OCI-LY3 (cell line): ENCODE results near the gene ST6GALNAC1.

Experiments used
- H2AFZ ChIP-seq: fragments of 200-600, 300-600 bp; shearing (Covaris generic); 2 replicates; pipeline ENCODE4 v1.6.0; 2014; ENCODE audit warnings: antibody characterized with exemption, low read depth, low read length
- H3K27ac ChIP-seq: fragments of 200-600, 300-600 bp; sonication (generic); 2 replicates; pipeline ENCODE4 v1.5.1; 2014; ENCODE audit warnings: mild to moderate bottlenecking, low read length, moderate library complexity, mixed read lengths
- H3K27me3 ChIP-seq: fragments of 200-600, 300-600 bp; sonication (generic); 2 replicates; pipeline ENCODE4 v1.6.1; 2014; ENCODE audit warnings: low read depth, low read length, mixed read lengths
- H3K36me3 ChIP-seq: fragments of 200-600, 300-600 bp; sonication (generic); replicated peaks from 2 replicates; pipeline ENCODE3; 2014; ENCODE audit warnings: low read depth, low read length, mixed read lengths
- H3K4me1 ChIP-seq: fragments of 300-600, 200-600 bp; sonication (generic); 2 replicates; pipeline ENCODE4 v1.6.1; 2014; ENCODE audit warnings: low read length, mixed read lengths
- H3K4me2 ChIP-seq: fragments of 200-600, 300-600 bp; sonication (generic); 2 replicates; pipeline ENCODE4 v1.6.1; 2014; ENCODE audit warnings: low read length, mixed read lengths
- H3K4me3 ChIP-seq: fragments of 300-600, 200-600 bp; sonication (generic); 2 replicates; pipeline ENCODE4 v1.5.1; 2014; ENCODE audit warnings: antibody characterized with exemption, mild to moderate bottlenecking, low read length, moderate library complexity
- H3K79me2 ChIP-seq: fragments of 300-600, 200-600 bp; shearing (Covaris generic); 2 replicates; pipeline ENCODE4 v1.6.1; 2014; ENCODE audit warnings: mild to moderate bottlenecking, low read length, mixed read lengths
- H3K9ac ChIP-seq: fragments of 300-600, 200-600 bp; shearing (Covaris generic); 2 replicates; pipeline ENCODE4 v1.6.0; 2014; ENCODE audit warnings: mild to moderate bottlenecking, low read length, moderate library complexity
- H3K9me3 ChIP-seq: fragments of 200-600, 300-600 bp; shearing (Covaris generic); 2 replicates; pipeline ENCODE4 v1.6.1; 2014; ENCODE audit warnings: low read length, mixed read lengths; ENCODE audit not compliant: insufficient read depth
- H4K20me1 ChIP-seq: fragments of 200-600, 300-600 bp; sonication (generic); 2 replicates; pipeline ENCODE4 v1.6.1; 2016; ENCODE audit warnings: low read length, mixed read lengths; ENCODE audit not compliant: insufficient read depth
- EZH2phosphoT487 ChIP-seq: fragments of 200-600 bp; shearing (Covaris generic); IDR thresholded peaks from 2 replicates; pipeline ENCODE4 v1.6.1; 2018; ENCODE audit warnings: antibody characterized with exemption, mixed run types, low read depth
- TF ChIP-seq, protein P1 (sequence below): fragments of 200-600, 300-600 bp; sonication (generic); IDR thresholded peaks from 2 replicates; pipeline ENCODE4 v1.5.1; 2014; ENCODE audit warnings: antibody characterized with exemption, low read length, low read depth

Gene ST6GALNAC1

DNA sequence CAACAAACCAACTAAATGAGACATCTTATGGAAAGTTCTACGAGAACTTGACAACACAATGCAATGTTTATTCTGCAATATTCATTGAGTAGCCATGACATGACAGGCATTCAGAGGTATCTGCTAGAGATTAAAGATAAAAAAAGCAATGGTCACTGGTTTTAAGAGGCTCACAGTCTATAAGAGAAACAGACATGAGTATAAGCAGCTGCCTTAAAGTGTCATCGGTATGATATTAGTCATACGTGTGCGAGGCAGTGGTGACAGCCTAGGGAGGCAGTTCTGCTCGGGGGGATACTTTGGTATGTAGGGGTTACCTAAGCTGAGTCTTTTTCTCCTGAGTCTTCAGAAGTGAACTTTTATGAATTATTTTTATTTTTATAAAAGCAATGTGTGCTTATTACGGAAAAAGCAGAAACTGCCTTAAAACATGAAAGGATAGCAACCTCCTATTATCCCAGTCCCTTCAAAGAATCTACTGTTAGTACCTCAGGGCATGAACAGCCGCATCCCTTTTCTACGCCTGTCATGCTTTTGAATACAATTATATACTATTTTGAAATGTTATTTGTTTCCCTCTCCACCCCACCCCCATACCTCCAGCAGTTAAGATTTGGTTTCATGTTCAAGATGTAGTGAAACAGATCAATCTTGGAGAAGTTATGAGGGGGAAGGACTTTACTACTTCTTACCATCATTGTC is 7.7 kb downstream of the ST6GALNAC1 start:
- H3K4me1 ChIP-seq: peaks cover 7% of the 10 kb centered on the region
- H3K79me2 ChIP-seq: no peaks in the 10 kb centered on the region
- no peak overlapping the region for H3K4me3 ChIP-seq
- peaks cover 32% of the 10 kb centered on the region for H3K27me3 ChIP-seq
- no peak overlapping the region for H3K9ac ChIP-seq
- TF ChIP-seq EZH2phosphoT487: no peak
- TF ChIP-seq, protein P1, sequence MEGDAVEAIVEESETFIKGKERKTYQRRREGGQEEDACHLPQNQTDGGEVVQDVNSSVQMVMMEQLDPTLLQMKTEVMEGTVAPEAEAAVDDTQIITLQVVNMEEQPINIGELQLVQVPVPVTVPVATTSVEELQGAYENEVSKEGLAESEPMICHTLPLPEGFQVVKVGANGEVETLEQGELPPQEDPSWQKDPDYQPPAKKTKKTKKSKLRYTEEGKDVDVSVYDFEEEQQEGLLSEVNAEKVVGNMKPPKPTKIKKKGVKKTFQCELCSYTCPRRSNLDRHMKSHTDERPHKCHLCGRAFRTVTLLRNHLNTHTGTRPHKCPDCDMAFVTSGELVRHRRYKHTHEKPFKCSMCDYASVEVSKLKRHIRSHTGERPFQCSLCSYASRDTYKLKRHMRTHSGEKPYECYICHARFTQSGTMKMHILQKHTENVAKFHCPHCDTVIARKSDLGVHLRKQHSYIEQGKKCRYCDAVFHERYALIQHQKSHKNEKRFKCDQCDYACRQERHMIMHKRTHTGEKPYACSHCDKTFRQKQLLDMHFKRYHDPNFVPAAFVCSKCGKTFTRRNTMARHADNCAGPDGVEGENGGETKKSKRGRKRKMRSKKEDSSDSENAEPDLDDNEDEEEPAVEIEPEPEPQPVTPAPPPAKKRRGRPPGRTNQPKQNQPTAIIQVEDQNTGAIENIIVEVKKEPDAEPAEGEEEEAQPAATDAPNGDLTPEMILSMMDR: no peak
- no peaks in the 10 kb centered on the region for H3K36me3 ChIP-seq
- H2AFZ ChIP-seq: no peak overlapping the region
- no peaks in the 10 kb centered on the region for H4K20me1 ChIP-seq
- no peak overlapping the region for H3K27ac ChIP-seq
- no peak overlapping the region for H3K4me2 ChIP-seq
- H3K9me3 ChIP-seq: no peaks in the 10 kb centered on the region

- Histone ChIP-seq H4K20me1 (no peaks in the 10 kb centered on the region), H3K27me3 (peaks cover 32% of the 10 kb centered on the region), H3K9me3 (no peaks in the 10 kb centered on the region), H3K36me3 (no peaks in the 10 kb centered on the region), H3K79me2 (no peaks in the 10 kb centered on the region), H3K4me1 (no peaks in the 10 kb centered on the region), H3K27ac (no peak overlapping the region), H3K9ac (no peak overlapping the region), H3K4me3 (no peak overlapping the region), H3K4me2 (no peak overlapping the region), H2AFZ (no peak overlapping the region)
- no peak for TF ChIP-seq EZH2phosphoT487
- TF ChIP-seq, protein P1: no peak
These were observed 8.5 kb downstream of the ST6GALNAC1 start for GRCh38 chr17:76635039-76635438.

GRCh38 chr17:76633628-76634328 is 9.8 kb downstream of the ST6GALNAC1 start:
- H2AFZ ChIP-seq: no peak overlapping the region

More at GRCh38 chr17:76633628-76634328, 9.8 kb downstream of the ST6GALNAC1 start:
- H3K9ac ChIP-seq: no peak overlapping the region
- no peak overlapping the region for H3K4me3 ChIP-seq
- H3K79me2 ChIP-seq: no peaks in the 10 kb centered on the region
- H3K9me3 ChIP-seq: no peaks in the 10 kb centered on the region
- peaks cover 29% of the 10 kb centered on the region for H3K27me3 ChIP-seq
- H3K4me1 ChIP-seq: no peaks in the 10 kb centered on the region
- no peaks in the 10 kb centered on the region for H4K20me1 ChIP-seq
- H3K4me2 ChIP-seq: no peak overlapping the region
- TF ChIP-seq, protein P1: no peak
- no peak for TF ChIP-seq EZH2phosphoT487
- no peaks in the 10 kb centered on the region for H3K36me3 ChIP-seq
- no peak overlapping the region for H3K27ac ChIP-seq
